A549 (cell line): ENCODE data around the gene BIK. TPM values are rescaled to one million over a fixed set of nuclear protein-coding genes. Genes with fewer than 3 reads are reported as not detected.

Source experiments
- ATAC-seq, 2 experiments: fragments of 200-7000 bp in 1 of 2; fragments of >200 bp in 1 of 2; cut with Nextera tagmentation in 1 of 2; cut with Tn5 transposase in 1 of 2; 3 replicates each; pipeline versions ENCODE4 v1.8.0 to v1.9.1; 2018 to 2020; ENCODE audit warnings: mild to moderate bottlenecking in 1 of 2, moderate library complexity in 1 of 2
- CTCF ChIA-PET: fragments of 300-600 bp; sonication (Branson Sonifier 250); formaldehyde crosslinking; extraction: SDS; loops from one replicate; lab custom pipeline; 2021; ENCODE audit warnings: antibody characterized with exemption, inconsistent platforms; lab: Yijun Ruan, JAX
- POLR2A ChIA-PET: fragments of 350-600 bp; formaldehyde crosslinking; extraction: SDS; loops from one replicate; lab custom pipeline; 2021; ENCODE audit warnings: antibody characterized with exemption, inconsistent platforms; lab: Yijun Ruan, JAX
- DNase-seq, 2 experiments: peaks; one replicate each; pipeline versions ENCODE4 v3.0.0 to v3.0.0-alpha.2; 2011 to 2016; ENCODE audit warnings: low read depth in 1 of 2, low spot score in 1 of 2
- FAIRE-seq: peaks from 2 replicates; lab custom pipeline; 2011; peaks lifted over from hg19 to GRCh38; lab: Jason Lieb, UNC
- H3K27ac ChIP-seq, 2 experiments: fragments of >200 bp; sonication (Bioruptor Twin); formaldehyde crosslinking; 3 replicates each; pipeline ENCODE4 v1.5.1; 2016 to 2017
- H3K4me1 ChIP-seq: fragments of >200 bp; sonication (Bioruptor Twin); formaldehyde crosslinking; 3 replicates; pipeline ENCODE4 v1.6.1; 2016
- H3K4me2 ChIP-seq: fragments of >200 bp; sonication (Bioruptor Twin); formaldehyde crosslinking; 3 replicates; pipeline ENCODE4 v1.6.1; 2016
- H3K4me3 ChIP-seq: fragments of >200 bp; sonication (Bioruptor Twin); formaldehyde crosslinking; 3 replicates; pipeline ENCODE4 v1.5.1; 2016
- H3K9me3 ChIP-seq: fragments of >200 bp; sonication (Bioruptor Twin); formaldehyde crosslinking; 3 replicates; pipeline ENCODE4 v1.6.1; 2016
- ATOH8 ChIP-seq: fragments of 250-450 bp; sonication (Bioruptor Pico); IDR thresholded peaks from 2 replicates; pipeline ENCODE4 v1.5.0; 2020; ENCODE audit warnings: low read depth, mild to moderate bottlenecking, moderate library complexity
- BHLHE40 ChIP-seq: IDR thresholded peaks from 2 replicates; pipeline ENCODE4 v1.6.1; 2012; ENCODE audit warnings: low read depth, low read length, inconsistent platforms
- CBX2 ChIP-seq: fragments of 200-600 bp; sonication (generic); IDR thresholded peaks from 2 replicates; pipeline ENCODE4 v1.6.1; 2016; ENCODE audit warnings: low read depth, mild to moderate bottlenecking, borderline replicate concordance
- CEBPB ChIP-seq, 2 experiments: fragments of >200 bp in 1 of 2; sonication (Bioruptor Twin) in 1 of 2; formaldehyde crosslinking in 1 of 2; IDR thresholded peaks; 2 replicates each; pipeline ENCODE4 v1.6.1; 2012 to 2016
- CHD2 ChIP-seq: fragments of 150-350 bp; IDR thresholded peaks from 2 replicates; pipeline ENCODE4 v1.6.1; 2014; ENCODE audit warnings: low read length; ENCODE audit not compliant: partially characterized antibody
- CTCF ChIP-seq: fragments of >200 bp; sonication (Bioruptor Twin); formaldehyde crosslinking; IDR thresholded peaks from 3 replicates; pipeline ENCODE4 v1.5.1; 2016
- EHF ChIP-seq: fragments of 250-450 bp; sonication (Bioruptor Pico); IDR thresholded peaks from 2 replicates; pipeline ENCODE4 v1.5.0; 2020; ENCODE audit warnings: mild to moderate bottlenecking
- EHMT2 ChIP-seq: fragments of 200-600 bp; sonication (generic); IDR thresholded peaks from 2 replicates; pipeline ENCODE4 v1.6.1; 2016; ENCODE audit warnings: antibody characterized with exemption, low read depth, mild to moderate bottlenecking, moderate library complexity
- HES2 ChIP-seq: fragments of >200 bp; sonication (Bioruptor Twin); formaldehyde crosslinking; IDR thresholded peaks from 2 replicates; pipeline ENCODE4 v1.6.1; 2016
- HMGXB4 ChIP-seq: fragments of 250-450 bp; sonication (Bioruptor Pico); IDR thresholded peaks from 2 replicates; pipeline ENCODE4 v1.5.0; 2021; ENCODE audit warnings: mild to moderate bottlenecking, moderate library complexity, borderline replicate concordance
- HOXA7 ChIP-seq: fragments of 250-450 bp; sonication (Bioruptor Pico); IDR thresholded peaks from 2 replicates; pipeline ENCODE4 v1.5.0; 2020; ENCODE audit warnings: mild to moderate bottlenecking, moderate library complexity
- KDM1A ChIP-seq: fragments of 200-600 bp; sonication (generic); IDR thresholded peaks from 2 replicates; pipeline ENCODE4 v1.6.1; 2016; ENCODE audit warnings: low read depth, mild to moderate bottlenecking
- KDM5A ChIP-seq: fragments of 200-600 bp; sonication (generic); IDR thresholded peaks from 2 replicates; pipeline ENCODE4 v1.6.1; 2016; ENCODE audit warnings: antibody characterized with exemption, mild to moderate bottlenecking
- MAX ChIP-seq: IDR thresholded peaks from 2 replicates; pipeline ENCODE4 v1.6.1; 2012
- MAZ ChIP-seq: fragments of 150-350 bp; IDR thresholded peaks from 2 replicates; pipeline ENCODE4 v1.6.1; 2014; ENCODE audit warnings: antibody characterized with exemption, low read depth, low read length, borderline replicate concordance
- MYC ChIP-seq: IDR thresholded peaks from 2 replicates; pipeline ENCODE4 v1.6.1; 2012; ENCODE audit warnings: mild to moderate bottlenecking, inconsistent platforms, low read length, improper control_type of control experiment, borderline replicate concordance
- NFE2L2 ChIP-seq: fragments of 150-350 bp; conservative IDR thresholded peaks from 2 replicates; pipeline ENCODE4 v1.6.1; 2014; ENCODE audit warnings: low read length
- NPAS2 ChIP-seq: fragments of 250-450 bp; sonication (Bioruptor Pico); IDR thresholded peaks from 2 replicates; pipeline ENCODE4 v1.8.0; 2022; ENCODE audit warnings: mild to moderate bottlenecking, moderate library complexity, borderline replicate concordance
- POLR2A ChIP-seq: IDR thresholded peaks from 2 replicates; pipeline ENCODE4 v1.6.1; 2012; ENCODE audit warnings: mild to moderate bottlenecking, low read length
- POLR2AphosphoS2 ChIP-seq: conservative IDR thresholded peaks from 2 replicates; pipeline ENCODE4 v1.6.1; 2012; ENCODE audit warnings: low read length, improper control_type of control experiment, inconsistent platforms
- RAD21 ChIP-seq, 2 experiments: fragments of >200 bp in 1 of 2; sonication (Bioruptor Twin) in 1 of 2; formaldehyde crosslinking in 1 of 2; IDR thresholded peaks in 1 of 2; conservative IDR thresholded peaks in 1 of 2; 2 replicates in 1 of 2; 3 replicates in 1 of 2; pipeline ENCODE4 v1.6.1; 2012 to 2018; ENCODE audit warnings: inconsistent platforms in 1 of 2
- SMC3 ChIP-seq: fragments of >200 bp; sonication (Bioruptor Twin); formaldehyde crosslinking; IDR thresholded peaks from 3 replicates; pipeline ENCODE4 v1.6.1; 2018; ENCODE audit warnings: inconsistent platforms
- SREBF2 ChIP-seq: fragments of 450-650 bp; IDR thresholded peaks from 2 replicates; pipeline ENCODE4 v1.6.1; 2014; ENCODE audit warnings: mild to moderate bottlenecking, moderate library complexity
- TP53 ChIP-seq: fragments of 250-450 bp; sonication (Bioruptor Pico); IDR thresholded peaks from 2 replicates; pipeline ENCODE4 v1.5.0; 2021; ENCODE audit warnings: mild to moderate bottlenecking, moderate library complexity
- USF2 ChIP-seq: fragments of 450-650 bp; IDR thresholded peaks from 2 replicates; pipeline ENCODE4 v1.6.1; 2014; ENCODE audit warnings: antibody characterized with exemption
- ZC3H11A ChIP-seq: fragments of 450-650 bp; IDR thresholded peaks from 2 replicates; pipeline ENCODE4 v1.6.1; 2014; ENCODE audit warnings: antibody characterized with exemption, mild to moderate bottlenecking
- ZSCAN20 ChIP-seq: fragments of 250-450 bp; sonication (Bioruptor Pico); IDR thresholded peaks from 2 replicates; pipeline ENCODE4 v1.8.0; 2022; ENCODE audit warnings: mild to moderate bottlenecking, moderate library complexity
- WGBS: methylation state at CpG from one replicate; pipeline ENCODE4 v1.1.6; 2017; ENCODE audit errors: missing lambda C conversion rate; 5-methylcytosine and 5-hydroxymethylcytosine counted together
- polyA plus RNA-seq, 4 experiments: library from polyadenylated mRNA; depleted of rRNA in 3 of 4; stranded (reverse); fragments of >200 nt; fragmentation: RNase III in 1 of 4; extraction: RNeasy Plus Mini Kit Qiagen cat#74134 plus additional on column Dnase treatment in 1 of 4; gene quantifications; 2 replicates in 3 of 4; 3 replicates in 1 of 4; pipeline ENCODE4 v1.2.3, GENCODE V29; 2011 to 2017

The BIK gene
- polyA plus RNA-seq, 2 of the 4 experiments (the other 2 are of a cell fraction) = 0.54 to 0.88 TPM

GRCh38 chr22:43135565-43135964, 25.0 kb downstream of the BIK start:
- WGBS = 89% methylated on average over 5 of the region's 5 CpGs
- Histone ChIP-seq H3K4me3 (no peak overlapping the region), H3K4me2 (no peak overlapping the region), H3K4me1 (no peaks in the 10 kb centered on the region), H3K27ac (no peak overlapping the region), H3K9me3 (no peaks in the 10 kb centered on the region)
- FAIRE-seq (no peak), ATAC-seq (no peak), DNase-seq (no peak)
- TF ChIP-seq EHF (CRISPR knock-in tag) (no peak), MAZ (no peak), USF2 (no peak), ZC3H11A (no peak), ZSCAN20 (CRISPR knock-in tag) (no peak), POLR2A (no peak), RAD21 (conservative IDR thresholded peaks at IDR 0.05 in 1 of 2, IDR thresholded peaks at IDR 0.05 in 1 of 2) (no peak), NPAS2 (CRISPR knock-in tag) (no peak), MYC (no peak), KDM5A (no peak), EHMT2 (no peak), CHD2 (no peak), CEBPB (IDR thresholded peaks at IDR 0.05) (no peak), POLR2AphosphoS2 (no peak), HES2 (no peak)
- ChIA-PET CTCF (interaction anchor here (1.5 to 1.9 kb wide), 2 partner anchors 8 kb away, joined by 3 to 7 read pairs; no protein-coding TSS in a partner anchor), POLR2A (interaction anchor here (0.7 kb wide), 1 partner anchor 406 kb away, joined by 7 read pairs; no protein-coding TSS in a partner anchor)

GRCh38 chr22:43136255-43136654, 25.7 kb downstream of the BIK start:
- H3K4me1 ChIP-seq = no peaks in the 10 kb centered on the region
- WGBS = 66% methylated on average over 9 of the region's 9 CpGs
- H3K27ac ChIP-seq = no peak overlapping the region
- no peak for TF ChIP-seq KDM5A
- peak; percentile 47 for TF ChIP-seq CTCF
- no peak for TF ChIP-seq BHLHE40
- no peak for TF ChIP-seq ATOH8
- no peak for TF ChIP-seq TP53
- no peak for TF ChIP-seq CBX2
- TF ChIP-seq HMGXB4 (CRISPR knock-in tag) = no peak
- peak; percentile 34; the same call in 1 of the 3 replicates for TF ChIP-seq SMC3
- TF ChIP-seq HOXA7 = no peak
- TF ChIP-seq NPAS2 (CRISPR knock-in tag) = no peak
- no peak for TF ChIP-seq CHD2
- peak; percentile 25 to 38; a peak in 3 of 5 replicates for TF ChIP-seq RAD21 (conservative IDR thresholded peaks at IDR 0.05 in 1 of 2, IDR thresholded peaks at IDR 0.05 in 1 of 2)
- TF ChIP-seq MAX = no peak
- no peak for TF ChIP-seq KDM1A
- no peak for TF ChIP-seq ZC3H11A
- no peak for TF ChIP-seq SREBF2
- TF ChIP-seq ZSCAN20 (CRISPR knock-in tag) = no peak
- no peak for TF ChIP-seq NFE2L2
- TF ChIP-seq EHMT2 = no peak
- ChIA-PET CTCF (interaction anchor here (0.6 to 1.9 kb wide), 3 partner anchors 9 to 53 kb away, joined by 3 to 7 read pairs (median 3); no protein-coding TSS in a partner anchor), POLR2A (no interaction called here)
- no peak overlapping the region for H3K4me2 ChIP-seq
- no peaks in the 10 kb centered on the region for H3K9me3 ChIP-seq
- no peak overlapping the region for H3K4me3 ChIP-seq
- FAIRE-seq (no peak), DNase-seq (peak; percentile 25 to 65), ATAC-seq (peak; percentile 80 to 94)
